BJ (cell line): Measurements from ENCODE around the gene FGFR3. TPM values are rescaled to one million over a fixed set of nuclear protein-coding genes. Genes with fewer than 3 reads are reported as not detected.

Source experiments
- CTCF ChIA-PET: fragments of 350-600 bp; formaldehyde crosslinking; extraction: SDS; loops from one replicate; lab custom pipeline; 2021; ENCODE audit warnings: antibody characterized with exemption, inconsistent platforms; lab: Yijun Ruan, JAX
- POLR2A ChIA-PET: fragments of 300-600 bp; sonication (Branson Sonifier 250); formaldehyde crosslinking; extraction: SDS; loops from one replicate; lab custom pipeline; 2021; ENCODE audit warnings: antibody characterized with exemption; lab: Charles Lee
- DNase-seq: peaks from one replicate; pipeline ENCODE4 v3.0.0-alpha.2; 2011; ENCODE audit warnings: low read depth
- H3K27me3 ChIP-seq: 2 replicates; pipeline ENCODE4 v1.6.0; 2011; ENCODE audit warnings: low read length; ENCODE audit not compliant: control insufficient read depth, insufficient read depth
- H3K36me3 ChIP-seq: 2 replicates; pipeline ENCODE4 v1.5.1; 2011; ENCODE audit warnings: low read length; ENCODE audit not compliant: control insufficient read depth, insufficient read depth
- H3K4me3 ChIP-seq: 2 replicates; pipeline ENCODE4 v1.5.1; 2011; ENCODE audit warnings: low read depth, mild to moderate bottlenecking, control low read depth, low read length
- CTCF ChIP-seq: IDR thresholded peaks from 2 replicates; pipeline ENCODE4 v1.5.1; 2011; ENCODE audit warnings: low read depth, mild to moderate bottlenecking, control low read depth, inconsistent platforms, low read length, moderate library complexity; ENCODE audit not compliant: insufficient read depth
- polyA plus RNA-seq: library from polyadenylated mRNA; depleted of rRNA; stranded (reverse); fragments of >200 nt; gene quantifications from 2 replicates; pipeline ENCODE4 v1.2.3, GENCODE V29; 2011

Gene FGFR3
- polyA plus RNA-seq, 1 experiment: 1.0 TPM

GRCh38 chr4:1854752-1855151 is 61.7 kb downstream of the FGFR3 start:
- DNase-seq: no peak
- no peaks in the 10 kb centered on the region for H3K36me3 ChIP-seq
- peak overlapping the region; percentile 92 for H3K4me3 ChIP-seq
- H3K27me3 ChIP-seq: no peaks in the 10 kb centered on the region
- POLR2A ChIA-PET: no interaction called here
- no peak for TF ChIP-seq CTCF
- CTCF ChIA-PET: interaction anchor here (0.6 to 4.8 kb wide), 2 partner anchors 34 to 45 kb away, joined by 3 to 30 read pairs; no protein-coding TSS in a partner anchor

GRCh38 chr4:1855333-1856070 is 62.4 kb downstream of the FGFR3 start:
- POLR2A ChIA-PET: no interaction called here
- no peak for TF ChIP-seq CTCF
- H3K36me3 ChIP-seq: no peaks in the 10 kb centered on the region
- CTCF ChIA-PET: interaction anchor here (0.6 to 4.8 kb wide), 4 partner anchors 33 to 44 kb away, joined by 3 to 30 read pairs (median 4); no protein-coding TSS in a partner anchor
- DNase-seq: no peak
- no peaks in the 10 kb centered on the region for H3K27me3 ChIP-seq
- peak overlapping the region; percentile 92 for H3K4me3 ChIP-seq

GRCh38 chr4:1856071-1856942 is 63.2 kb downstream of the FGFR3 start, which contains the start of gene LETM1:
LETM1 (minus strand) TSS chr4:1856156; CDS start chr4:1855950, 206 bp downstream.
- ChIA-PET POLR2A (interaction anchor here (1.0 kb wide), 1 partner anchor 14 kb away, joined by 3 read pairs; no protein-coding TSS in a partner anchor), CTCF (interaction anchor here (0.6 to 4.8 kb wide), 4 partner anchors 14 to 44 kb away, joined by 3 to 30 read pairs (median 4); no protein-coding TSS in a partner anchor)
- Histone ChIP-seq H3K4me3 (peak within 1 kb of the TSS; percentile 92), H3K27me3 (no peaks in the 10 kb centered on the region), H3K36me3 (no peaks in the 10 kb centered on the region)
- peak; percentile 75 for DNase-seq
- 0 out of 2 replicates have a peak, but pooled peaks have one; percentile 23 for TF ChIP-seq CTCF

- ChIA-PET CTCF (interaction anchor here (0.5 to 4.8 kb wide), 3 partner anchors 13 to 109 kb away, joined by 3 to 30 read pairs (median 3); no protein-coding TSS in a partner anchor), POLR2A (interaction anchor here (1.0 kb wide), 1 partner anchor 14 kb away, joined by 3 read pairs; no protein-coding TSS in a partner anchor)
- Histone ChIP-seq H3K27me3 (no peaks in the 10 kb centered on the region), H3K4me3 (peak overlapping the region; percentile 92), H3K36me3 (no peaks in the 10 kb centered on the region)
- no peak for DNase-seq
- no peak for TF ChIP-seq CTCF
Measured at GRCh38 chr4:1856943-1857699, 64.0 kb downstream of the FGFR3 start.
